ENCODE measurements around the gene OSBPL1A.

OSBPL1A gene

GRCh38 chr18:24265502-24266064 lies 132.0 kb downstream of the OSBPL1A start:
- Mint-ChIP-seq H3K27me3 (peaks cover 22 to 25% of the 10 kb centered on the region in 2 donors), H3K4me1 (ENCODE audit: low read depth in 2 of 2) (no peaks in the 10 kb centered on the region), H3K36me3 (ENCODE audit: insufficient read depth) (no peaks in the 10 kb centered on the region), H3K4me3 (no peak overlapping the region), H3K9me3 (peaks cover 0 to 2% of the 10 kb centered on the region in 2 donors), H3K27ac (no peak overlapping the region)
- ATAC-seq (replicated peaks) (no peak), DNase-seq (no peak)

GRCh38 chr18:24263050-24263449 lies 134.6 kb downstream of the OSBPL1A start:
- peaks cover 17 to 18% of the 10 kb centered on the region in 2 donors for H3K27me3 Mint-ChIP-seq
- no peaks in the 10 kb centered on the region for H3K36me3 Mint-ChIP-seq (ENCODE audit: insufficient read depth)
- no peak for DNase-seq
- H3K4me3 Mint-ChIP-seq = no peak overlapping the region
- no peak for ATAC-seq (replicated peaks)
- peaks cover 0 to 2% of the 10 kb centered on the region in 2 donors for H3K9me3 Mint-ChIP-seq
- H3K27ac Mint-ChIP-seq = no peak overlapping the region
- no peaks in the 10 kb centered on the region for H3K4me1 Mint-ChIP-seq (ENCODE audit: low read depth in 2 of 2)

- H3K27ac Mint-ChIP-seq = no peak overlapping the region
- H3K9me3 Mint-ChIP-seq = peaks cover 0 to 2% of the 10 kb centered on the region in 2 donors
- H3K4me1 Mint-ChIP-seq (ENCODE audit: low read depth in 2 of 2) = no peaks in the 10 kb centered on the region
- ATAC-seq (replicated peaks) (no peak), DNase-seq (no peak)
- no peaks in the 10 kb centered on the region for H3K36me3 Mint-ChIP-seq (ENCODE audit: insufficient read depth)
- H3K27me3 Mint-ChIP-seq = peaks cover 17 to 18% of the 10 kb centered on the region in 2 donors
- no peak overlapping the region for H3K4me3 Mint-ChIP-seq
Measured at GRCh38 chr18:24262087-24262486, 135.5 kb downstream of the OSBPL1A start.

GRCh38 chr18:24259869-24260641 lies 137.6 kb downstream of the OSBPL1A start:
- Mint-ChIP-seq H3K9me3 (no peaks in the 10 kb centered on the region), H3K36me3 (ENCODE audit: insufficient read depth) (no peaks in the 10 kb centered on the region), H3K4me1 (ENCODE audit: low read depth in 2 of 2) (no peaks in the 10 kb centered on the region), H3K27ac (no peak overlapping the region), H3K27me3 (peaks cover 5 to 6% of the 10 kb centered on the region in 2 donors), H3K4me3 (no peak overlapping the region)
- no peak for ATAC-seq (replicated peaks)
- no peak for DNase-seq

- Mint-ChIP-seq H3K4me3 (no peak overlapping the region), H3K27me3 (peaks cover 32 to 36% of the 10 kb centered on the region in 2 donors), H3K36me3 (ENCODE audit: insufficient read depth) (no peaks in the 10 kb centered on the region), H3K4me1 (ENCODE audit: low read depth in 2 of 2) (no peaks in the 10 kb centered on the region), H3K27ac (no peak overlapping the region), H3K9me3 (no peaks in the 10 kb centered on the region)
- ATAC-seq (replicated peaks) (no peak), DNase-seq (no peak)
Measured at GRCh38 chr18:24254071-24254470, 143.6 kb downstream of the OSBPL1A start.

GRCh38 chr18:24249716-24250115 lies 147.9 kb downstream of the OSBPL1A start:
- H3K27me3 Mint-ChIP-seq = peaks cover 34 to 43% of the 10 kb centered on the region in 2 donors
- H3K4me1 Mint-ChIP-seq (ENCODE audit: low read depth in 2 of 2) = no peaks in the 10 kb centered on the region
- DNase-seq = no peak
- no peak overlapping the region for H3K27ac Mint-ChIP-seq
- no peaks in the 10 kb centered on the region for H3K36me3 Mint-ChIP-seq (ENCODE audit: insufficient read depth)
- no peak overlapping the region for H3K4me3 Mint-ChIP-seq
- ATAC-seq (replicated peaks) = no peak
- H3K9me3 Mint-ChIP-seq = no peaks in the 10 kb centered on the region

GRCh38 chr18:24248359-24248758 lies 149.3 kb downstream of the OSBPL1A start:
- H3K27ac Mint-ChIP-seq = no peak overlapping the region
- no peak overlapping the region for H3K4me3 Mint-ChIP-seq
- DNase-seq = no peak
- peaks cover 24 to 35% of the 10 kb centered on the region in 2 donors for H3K27me3 Mint-ChIP-seq
- H3K4me1 Mint-ChIP-seq (ENCODE audit: low read depth in 2 of 2) = no peaks in the 10 kb centered on the region
- no peak for ATAC-seq (replicated peaks)
- no peaks in the 10 kb centered on the region for H3K36me3 Mint-ChIP-seq (ENCODE audit: insufficient read depth)
- H3K9me3 Mint-ChIP-seq = no peaks in the 10 kb centered on the region

- H3K9me3 Mint-ChIP-seq = no peaks in the 10 kb centered on the region
- no peak for DNase-seq
- H3K27me3 Mint-ChIP-seq = peaks cover 2 to 22% of the 10 kb centered on the region in 2 donors
- H3K4me3 Mint-ChIP-seq = no peak overlapping the region
- H3K36me3 Mint-ChIP-seq (ENCODE audit: insufficient read depth) = no peaks in the 10 kb centered on the region
- ATAC-seq (replicated peaks) = no peak
- no peaks in the 10 kb centered on the region for H3K4me1 Mint-ChIP-seq (ENCODE audit: low read depth in 2 of 2)
- no peak overlapping the region for H3K27ac Mint-ChIP-seq
Measured at GRCh38 chr18:24246143-24246542, 151.5 kb downstream of the OSBPL1A start.

GRCh38 chr18:24244698-24245097 lies 152.9 kb downstream of the OSBPL1A start:
- H3K27ac Mint-ChIP-seq = no peak overlapping the region
- H3K4me3 Mint-ChIP-seq = no peak overlapping the region
- no peak for ATAC-seq (replicated peaks)

GRCh38 chr18:24243677-24244076 lies 153.9 kb downstream of the OSBPL1A start:
- no peak for DNase-seq
- no peaks in the 10 kb centered on the region for H3K36me3 Mint-ChIP-seq (ENCODE audit: insufficient read depth)
- no peak overlapping the region for H3K4me3 Mint-ChIP-seq
- no peak overlapping the region for H3K27ac Mint-ChIP-seq
- H3K4me1 Mint-ChIP-seq (ENCODE audit: low read depth in 2 of 2) = no peaks in the 10 kb centered on the region
- ATAC-seq (replicated peaks) = no peak
- H3K9me3 Mint-ChIP-seq = no peaks in the 10 kb centered on the region
- peaks cover 0 to 25% of the 10 kb centered on the region in 2 donors for H3K27me3 Mint-ChIP-seq

More at GRCh38 chr18:24244698-24245097, 152.9 kb downstream of the OSBPL1A start:
- H3K9me3 Mint-ChIP-seq = no peaks in the 10 kb centered on the region
- no peaks in the 10 kb centered on the region for H3K36me3 Mint-ChIP-seq (ENCODE audit: insufficient read depth)
- no peaks in the 10 kb centered on the region for H3K4me1 Mint-ChIP-seq (ENCODE audit: low read depth in 2 of 2)
- H3K27me3 Mint-ChIP-seq = peaks cover 0 to 22% of the 10 kb centered on the region in 2 donors
- no peak for DNase-seq

GRCh38 chr18:24239341-24239740 lies 158.3 kb downstream of the OSBPL1A start:
- Mint-ChIP-seq H3K4me1 (ENCODE audit: low read depth in 2 of 2) (no peaks in the 10 kb centered on the region), H3K4me3 (no peak overlapping the region), H3K27ac (no peak overlapping the region), H3K9me3 (no peaks in the 10 kb centered on the region), H3K36me3 (ENCODE audit: insufficient read depth) (no peaks in the 10 kb centered on the region), H3K27me3 (peaks cover 0 to 19% of the 10 kb centered on the region in 2 donors)
- DNase-seq (no peak), ATAC-seq (replicated peaks) (no peak)

GRCh38 chr18:24238387-24238786 lies 159.2 kb downstream of the OSBPL1A start:
- DNase-seq (no peak), ATAC-seq (replicated peaks) (no peak)
- H3K9me3 Mint-ChIP-seq = no peaks in the 10 kb centered on the region
- no peak overlapping the region for H3K4me3 Mint-ChIP-seq
- no peak overlapping the region for H3K27ac Mint-ChIP-seq
- H3K27me3 Mint-ChIP-seq = peaks cover 0 to 19% of the 10 kb centered on the region in 2 donors
- H3K4me1 Mint-ChIP-seq (ENCODE audit: low read depth in 2 of 2) = no peaks in the 10 kb centered on the region
- no peaks in the 10 kb centered on the region for H3K36me3 Mint-ChIP-seq (ENCODE audit: insufficient read depth)

- H3K4me1 Mint-ChIP-seq (ENCODE audit: low read depth in 2 of 2) = no peaks in the 10 kb centered on the region
- peaks cover 6 to 15% of the 10 kb centered on the region in 2 donors for H3K27me3 Mint-ChIP-seq
- no peak overlapping the region for H3K27ac Mint-ChIP-seq
- H3K4me3 Mint-ChIP-seq = no peak overlapping the region
- no peaks in the 10 kb centered on the region for H3K36me3 Mint-ChIP-seq (ENCODE audit: insufficient read depth)
- no peak for DNase-seq
- H3K9me3 Mint-ChIP-seq = no peaks in the 10 kb centered on the region
- no peak for ATAC-seq (replicated peaks)
Measured at GRCh38 chr18:24234850-24235418, 162.7 kb downstream of the OSBPL1A start.

- H3K4me1 Mint-ChIP-seq (ENCODE audit: low read depth in 2 of 2) = no peaks in the 10 kb centered on the region
- H3K36me3 Mint-ChIP-seq (ENCODE audit: insufficient read depth) = no peaks in the 10 kb centered on the region
- no peak for DNase-seq
Measured at GRCh38 chr18:24234330-24234729, 163.3 kb downstream of the OSBPL1A start.

More at GRCh38 chr18:24234330-24234729, 163.3 kb downstream of the OSBPL1A start:
- ATAC-seq (replicated peaks) = no peak
- no peak overlapping the region for H3K27ac Mint-ChIP-seq
- no peak overlapping the region for H3K4me3 Mint-ChIP-seq
- H3K27me3 Mint-ChIP-seq = peaks cover 9 to 15% of the 10 kb centered on the region in 2 donors
- H3K9me3 Mint-ChIP-seq = no peaks in the 10 kb centered on the region
